ENCODE results near the gene TMEM218. TPM values are rescaled to one million over a fixed set of nuclear protein-coding genes. Genes with fewer than 3 reads are reported as not detected.

Gene TMEM218
- total RNA-seq, 1 donor from 2014 or later = 11.9 TPM

DNA sequence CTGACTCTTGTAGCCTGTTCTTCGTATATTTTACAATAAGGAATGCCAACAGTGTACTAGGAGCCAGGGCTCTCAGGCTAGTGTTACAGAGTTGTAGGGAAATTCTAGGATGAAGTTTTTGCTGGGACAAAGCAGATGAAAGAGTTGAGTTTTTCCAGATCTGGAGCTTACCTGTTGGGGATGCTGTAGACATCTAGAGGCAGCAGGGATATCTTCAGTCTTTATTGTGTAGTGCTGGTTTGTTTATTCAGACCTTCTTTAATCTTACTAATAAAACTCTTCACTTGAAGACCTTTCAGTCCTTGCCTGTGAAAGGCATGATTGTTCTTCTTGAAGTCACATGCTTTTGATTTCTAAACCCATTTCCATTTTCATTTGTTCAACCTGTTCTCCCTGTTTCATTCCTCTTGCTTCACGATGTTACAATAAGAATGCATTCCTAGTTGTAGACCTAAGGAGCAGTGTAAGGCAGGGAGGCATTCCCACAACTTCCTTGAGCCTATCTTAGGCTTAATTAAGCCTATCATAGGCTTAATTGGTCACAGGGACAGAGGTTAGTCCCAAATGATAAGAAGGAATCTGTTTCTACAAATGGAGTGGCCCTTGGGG, 56.2 kb downstream of the TMEM218 start:
- DNase-seq (ENCODE audit: low read depth) (no peak), FAIRE-seq (no peak)
- no peaks in the 10 kb centered on the region for H3K27me3 Mint-ChIP-seq (ENCODE audit: low read depth, unreplicated experiment)
- H3K9me3 Mint-ChIP-seq (ENCODE audit: unreplicated experiment) = no peaks in the 10 kb centered on the region
- H2AFZ ChIP-seq (ENCODE audit: low read depth, low read length) = no peak overlapping the region
- no peaks in the 10 kb centered on the region for H3K36me3 Mint-ChIP-seq (ENCODE audit: low read depth, unreplicated experiment)
- H3K9ac ChIP-seq (ENCODE audit: low read length) = no peak overlapping the region
- no peaks in the 10 kb centered on the region for H3K36me3 ChIP-seq (ENCODE audit: insufficient read depth, low read length)
- H3K4me1 Mint-ChIP-seq (ENCODE audit: low read depth, unreplicated experiment) = no peaks in the 10 kb centered on the region
- no peaks in the 10 kb centered on the region for H3K27me3 ChIP-seq (ENCODE audit: insufficient read depth, low read length)
- no peak overlapping the region for H3K27ac Mint-ChIP-seq (ENCODE audit: unreplicated experiment)
- H3K4me3 ChIP-seq (ENCODE audit: insufficient read depth, low read depth, low read length) = no peak overlapping the region
- H3K4me1 ChIP-seq (ENCODE audit: insufficient read depth, low read length) = no peaks in the 10 kb centered on the region
- no peak for TF ChIP-seq EZH2 (IDR thresholded peaks at IDR 0.05; ENCODE audit: insufficient read depth, low read length)
- TF ChIP-seq, protein P1, sequence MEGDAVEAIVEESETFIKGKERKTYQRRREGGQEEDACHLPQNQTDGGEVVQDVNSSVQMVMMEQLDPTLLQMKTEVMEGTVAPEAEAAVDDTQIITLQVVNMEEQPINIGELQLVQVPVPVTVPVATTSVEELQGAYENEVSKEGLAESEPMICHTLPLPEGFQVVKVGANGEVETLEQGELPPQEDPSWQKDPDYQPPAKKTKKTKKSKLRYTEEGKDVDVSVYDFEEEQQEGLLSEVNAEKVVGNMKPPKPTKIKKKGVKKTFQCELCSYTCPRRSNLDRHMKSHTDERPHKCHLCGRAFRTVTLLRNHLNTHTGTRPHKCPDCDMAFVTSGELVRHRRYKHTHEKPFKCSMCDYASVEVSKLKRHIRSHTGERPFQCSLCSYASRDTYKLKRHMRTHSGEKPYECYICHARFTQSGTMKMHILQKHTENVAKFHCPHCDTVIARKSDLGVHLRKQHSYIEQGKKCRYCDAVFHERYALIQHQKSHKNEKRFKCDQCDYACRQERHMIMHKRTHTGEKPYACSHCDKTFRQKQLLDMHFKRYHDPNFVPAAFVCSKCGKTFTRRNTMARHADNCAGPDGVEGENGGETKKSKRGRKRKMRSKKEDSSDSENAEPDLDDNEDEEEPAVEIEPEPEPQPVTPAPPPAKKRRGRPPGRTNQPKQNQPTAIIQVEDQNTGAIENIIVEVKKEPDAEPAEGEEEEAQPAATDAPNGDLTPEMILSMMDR (IDR thresholded peaks at IDR 0.05; ENCODE audit: insufficient read depth, low read depth, low read length) = no peak
- H3K9me3 ChIP-seq (ENCODE audit: insufficient read depth, low read depth, low read length) = no peaks in the 10 kb centered on the region
- no peaks in the 10 kb centered on the region for H4K20me1 ChIP-seq (ENCODE audit: insufficient read depth, low read length)
- no peak overlapping the region for H3K27ac ChIP-seq (ENCODE audit: low read depth, low read length)
- no peaks in the 10 kb centered on the region for H3K79me2 ChIP-seq (ENCODE audit: insufficient read depth, low read length)
- no peak overlapping the region for H3K4me2 ChIP-seq (ENCODE audit: low read length)
- no peak overlapping the region for H3K4me3 Mint-ChIP-seq (ENCODE audit: unreplicated experiment)

DNA sequence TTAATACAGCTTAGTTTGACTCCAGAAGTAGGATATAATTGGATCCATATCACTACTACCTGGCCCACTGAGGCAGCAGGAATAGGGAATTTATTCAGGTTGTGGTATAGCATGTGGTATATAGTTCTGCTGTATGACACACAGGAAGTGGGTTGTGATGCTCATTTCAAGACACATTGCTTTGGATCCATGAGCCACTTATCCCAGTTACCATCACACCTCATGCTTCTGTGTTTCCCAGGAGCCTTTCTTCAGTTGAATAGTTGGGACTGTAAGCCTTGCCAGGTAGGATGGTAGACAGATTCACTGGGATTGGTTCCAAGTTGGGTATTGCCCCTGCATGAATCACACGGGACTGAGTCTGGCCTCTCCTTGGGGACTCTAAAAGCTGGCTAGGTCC, 58.3 kb downstream of the TMEM218 start:
- H3K27ac Mint-ChIP-seq (ENCODE audit: unreplicated experiment) = no peak overlapping the region
- no peak for TF ChIP-seq EZH2 (IDR thresholded peaks at IDR 0.05; ENCODE audit: insufficient read depth, low read length)
- TF ChIP-seq, protein P1 (IDR thresholded peaks at IDR 0.05; ENCODE audit: insufficient read depth, low read depth, low read length) = no peak
- no peak overlapping the region for H3K4me2 ChIP-seq (ENCODE audit: low read length)
- H3K4me3 ChIP-seq (ENCODE audit: insufficient read depth, low read depth, low read length) = no peak overlapping the region
- no peak overlapping the region for H3K27ac ChIP-seq (ENCODE audit: low read depth, low read length)
- H3K4me1 ChIP-seq (ENCODE audit: insufficient read depth, low read length) = no peaks in the 10 kb centered on the region
- H3K36me3 ChIP-seq (ENCODE audit: insufficient read depth, low read length) = no peaks in the 10 kb centered on the region
- H3K4me3 Mint-ChIP-seq (ENCODE audit: unreplicated experiment) = no peak overlapping the region
- H3K4me1 Mint-ChIP-seq (ENCODE audit: low read depth, unreplicated experiment) = no peaks in the 10 kb centered on the region
- H4K20me1 ChIP-seq (ENCODE audit: insufficient read depth, low read length) = no peaks in the 10 kb centered on the region
- no peaks in the 10 kb centered on the region for H3K36me3 Mint-ChIP-seq (ENCODE audit: low read depth, unreplicated experiment)
- no peaks in the 10 kb centered on the region for H3K27me3 ChIP-seq (ENCODE audit: insufficient read depth, low read length)
- no peaks in the 10 kb centered on the region for H3K27me3 Mint-ChIP-seq (ENCODE audit: low read depth, unreplicated experiment)
- no peak overlapping the region for H3K9ac ChIP-seq (ENCODE audit: low read length)
- H2AFZ ChIP-seq (ENCODE audit: low read depth, low read length) = no peak overlapping the region
- no peaks in the 10 kb centered on the region for H3K79me2 ChIP-seq (ENCODE audit: insufficient read depth, low read length)
- DNase-seq (ENCODE audit: low read depth) (no peak), FAIRE-seq (no peak)
- no peaks in the 10 kb centered on the region for H3K9me3 Mint-ChIP-seq (ENCODE audit: unreplicated experiment)
- no peaks in the 10 kb centered on the region for H3K9me3 ChIP-seq (ENCODE audit: insufficient read depth, low read depth, low read length)

DNA sequence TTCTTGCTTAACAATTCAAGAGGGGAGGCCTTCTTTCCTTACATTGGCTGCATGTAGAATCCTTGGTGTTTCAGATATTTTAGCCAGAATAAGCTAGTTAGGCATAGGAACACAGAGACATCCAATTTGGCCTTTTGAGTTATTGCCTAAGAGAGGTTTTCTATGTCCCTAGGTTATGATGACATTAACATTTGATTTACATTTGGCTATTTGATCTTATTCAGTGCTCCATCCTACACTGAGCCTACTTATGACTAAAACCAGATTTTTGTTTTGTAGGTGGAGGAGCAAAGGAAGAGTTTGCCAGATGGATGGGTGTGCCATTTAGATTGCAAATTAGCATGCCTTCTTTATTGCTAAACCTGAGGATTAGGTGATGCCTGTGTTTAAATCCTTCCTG, 59.4 kb downstream of the TMEM218 start:
- no peak overlapping the region for H2AFZ ChIP-seq (ENCODE audit: low read depth, low read length)
- DNase-seq (ENCODE audit: low read depth) = no peak
- FAIRE-seq = peak; percentile 23
- no peaks in the 10 kb centered on the region for H3K27me3 ChIP-seq (ENCODE audit: insufficient read depth, low read length)
- Mint-ChIP-seq H3K27ac (ENCODE audit: unreplicated experiment) (no peak overlapping the region), H3K36me3 (ENCODE audit: low read depth, unreplicated experiment) (no peaks in the 10 kb centered on the region), H3K4me3 (ENCODE audit: unreplicated experiment) (no peak overlapping the region), H3K9me3 (ENCODE audit: unreplicated experiment) (no peaks in the 10 kb centered on the region), H3K4me1 (ENCODE audit: low read depth, unreplicated experiment) (no peaks in the 10 kb centered on the region), H3K27me3 (ENCODE audit: low read depth, unreplicated experiment) (no peaks in the 10 kb centered on the region)
- H3K9ac ChIP-seq (ENCODE audit: low read length) = no peak overlapping the region
- no peaks in the 10 kb centered on the region for H3K4me1 ChIP-seq (ENCODE audit: insufficient read depth, low read length)
- no peaks in the 10 kb centered on the region for H4K20me1 ChIP-seq (ENCODE audit: insufficient read depth, low read length)
- TF ChIP-seq, protein P1 (IDR thresholded peaks at IDR 0.05; ENCODE audit: insufficient read depth, low read depth, low read length) = no peak
- TF ChIP-seq EZH2 (IDR thresholded peaks at IDR 0.05; ENCODE audit: insufficient read depth, low read length) = no peak
- no peak overlapping the region for H3K4me2 ChIP-seq (ENCODE audit: low read length)
- no peak overlapping the region for H3K27ac ChIP-seq (ENCODE audit: low read depth, low read length)
- H3K9me3 ChIP-seq (ENCODE audit: insufficient read depth, low read depth, low read length) = no peaks in the 10 kb centered on the region
- H3K79me2 ChIP-seq (ENCODE audit: insufficient read depth, low read length) = no peaks in the 10 kb centered on the region
- H3K4me3 ChIP-seq (ENCODE audit: insufficient read depth, low read depth, low read length) = no peak overlapping the region
- H3K36me3 ChIP-seq (ENCODE audit: insufficient read depth, low read length) = no peaks in the 10 kb centered on the region
